ENCODE measurements around the gene OOSP4B.

DNA sequence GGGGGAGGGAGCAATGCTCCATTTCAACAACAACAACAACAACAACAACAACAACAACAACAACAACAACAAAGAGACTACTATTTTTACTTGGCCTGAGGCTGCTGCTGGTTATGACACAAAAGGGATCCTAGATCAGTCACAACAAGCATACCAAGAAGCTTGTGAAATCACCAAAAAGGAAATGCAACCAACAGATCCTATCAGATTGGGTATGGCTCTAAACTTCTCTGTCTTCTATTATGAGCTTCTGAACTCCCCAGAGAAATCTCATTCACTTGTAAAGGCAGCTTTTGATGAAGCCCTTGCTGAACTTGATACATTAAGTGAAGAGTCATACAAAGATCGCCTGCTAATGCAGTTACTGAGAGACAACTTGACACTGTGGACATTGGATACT lies 61.0 kb downstream of the OOSP4B start:
- no peak for TF ChIP-seq EZH2phosphoT487 (conservative IDR thresholded peaks at IDR 0.05; ENCODE audit: low read length)
- TF ChIP-seq, protein P1, sequence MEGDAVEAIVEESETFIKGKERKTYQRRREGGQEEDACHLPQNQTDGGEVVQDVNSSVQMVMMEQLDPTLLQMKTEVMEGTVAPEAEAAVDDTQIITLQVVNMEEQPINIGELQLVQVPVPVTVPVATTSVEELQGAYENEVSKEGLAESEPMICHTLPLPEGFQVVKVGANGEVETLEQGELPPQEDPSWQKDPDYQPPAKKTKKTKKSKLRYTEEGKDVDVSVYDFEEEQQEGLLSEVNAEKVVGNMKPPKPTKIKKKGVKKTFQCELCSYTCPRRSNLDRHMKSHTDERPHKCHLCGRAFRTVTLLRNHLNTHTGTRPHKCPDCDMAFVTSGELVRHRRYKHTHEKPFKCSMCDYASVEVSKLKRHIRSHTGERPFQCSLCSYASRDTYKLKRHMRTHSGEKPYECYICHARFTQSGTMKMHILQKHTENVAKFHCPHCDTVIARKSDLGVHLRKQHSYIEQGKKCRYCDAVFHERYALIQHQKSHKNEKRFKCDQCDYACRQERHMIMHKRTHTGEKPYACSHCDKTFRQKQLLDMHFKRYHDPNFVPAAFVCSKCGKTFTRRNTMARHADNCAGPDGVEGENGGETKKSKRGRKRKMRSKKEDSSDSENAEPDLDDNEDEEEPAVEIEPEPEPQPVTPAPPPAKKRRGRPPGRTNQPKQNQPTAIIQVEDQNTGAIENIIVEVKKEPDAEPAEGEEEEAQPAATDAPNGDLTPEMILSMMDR (IDR thresholded peaks at IDR 0.05; ENCODE audit: insufficient read depth, low read length, poor library complexity, severe bottlenecking), result no peak
